ENCODE measurements around the gene FBXL3.
"Not testable (repeated sequence)": the region's sequence is repeated elsewhere in the genome, so short reads cannot be mapped to it uniquely, and the experiment has no call there.

Gene FBXL3

GRCh38 chr13:76980075-76980718 is 46.8 kb downstream of the FBXL3 start:
- DNase-seq = peak; percentile 50 to 88 (median 78)

GRCh38 chr13:76976929-76977328 is 50.0 kb downstream of the FBXL3 start:
- DNase-seq = peak in 1 of 6 experiments; percentile 25

- no peak for DNase-seq
Measured at GRCh38 chr13:76976490-76976889, 50.5 kb downstream of the FBXL3 start.

GRCh38 chr13:76975863-76976262 is 51.1 kb downstream of the FBXL3 start:
- DNase-seq = no peak

GRCh38 chr13:76974618-76974975 is 52.4 kb downstream of the FBXL3 start:
- no peak for DNase-seq

GRCh38 chr13:76973920-76974617 is 52.9 kb downstream of the FBXL3 start:
- no peak for DNase-seq

GRCh38 chr13:76971851-76972829 is 54.8 kb downstream of the FBXL3 start:
- DNase-seq = no peak

- DNase-seq = no peak
Measured at GRCh38 chr13:76971215-76971614, 55.7 kb downstream of the FBXL3 start.

GRCh38 chr13:76969488-76970365 is 57.2 kb downstream of the FBXL3 start:
- no peak for DNase-seq

- no peak for DNase-seq
Measured at GRCh38 chr13:76968041-76968440, 58.9 kb downstream of the FBXL3 start.

GRCh38 chr13:76967031-76967430 is 59.9 kb downstream of the FBXL3 start:
- no peak for DNase-seq

GRCh38 chr13:76965759-76966421 is 61.1 kb downstream of the FBXL3 start:
- no peak for DNase-seq

- DNase-seq = not testable (repeated sequence)
Measured at GRCh38 chr13:76959734-76960133, 67.2 kb downstream of the FBXL3 start.

- no peak for DNase-seq
Measured at GRCh38 chr13:76958841-76959432, 68.0 kb downstream of the FBXL3 start.

- DNase-seq = no peak
Measured at GRCh38 chr13:76955661-76956060, 71.3 kb downstream of the FBXL3 start.
